Sciatic nerve (tissue), 2 donors: ENCODE data around the gene BCL2L12. TPM values are rescaled to one million over a fixed set of nuclear protein-coding genes. Genes with fewer than 3 reads are reported as not detected.
A peak's percentile ranks its signal among the peaks of the same experiment; 100 is the strongest.

Source experiments
- ATAC-seq: fragments of 200-7000 bp; cut with Tn5 transposase; one replicate; pipeline ENCODE4 v1.9.1; 2020; ENCODE audit warnings: mild to moderate bottlenecking, moderate library complexity
- DNase-seq: peaks from one replicate; pipeline ENCODE4 v3.0.0-alpha.2; 2020; ENCODE audit warnings: low spot score
- intact Hi-C: fragments of 100-400 bp; cut with DNase I; formaldehyde crosslinking; loops from one replicate; pipeline ENCODE4 v1.14.2; 2022
- total RNA-seq: library from RNA; stranded (reverse); fragmentation: NEBNext Ultra II Directional; extraction: Animal tissue kit (Norgen Biotek cat#: 25700); gene quantifications from one replicate; pipeline ENCODE4 v1.2.1, GENCODE V29; 2021
- donor health status: DM: no; HTN: no; CAD: no.
- donor health status: DM: no; HTN: no; CAD: no.

BCL2L12 gene
- total RNA-seq, 1 donor from 2014 or later: 11.5 TPM

DNA sequence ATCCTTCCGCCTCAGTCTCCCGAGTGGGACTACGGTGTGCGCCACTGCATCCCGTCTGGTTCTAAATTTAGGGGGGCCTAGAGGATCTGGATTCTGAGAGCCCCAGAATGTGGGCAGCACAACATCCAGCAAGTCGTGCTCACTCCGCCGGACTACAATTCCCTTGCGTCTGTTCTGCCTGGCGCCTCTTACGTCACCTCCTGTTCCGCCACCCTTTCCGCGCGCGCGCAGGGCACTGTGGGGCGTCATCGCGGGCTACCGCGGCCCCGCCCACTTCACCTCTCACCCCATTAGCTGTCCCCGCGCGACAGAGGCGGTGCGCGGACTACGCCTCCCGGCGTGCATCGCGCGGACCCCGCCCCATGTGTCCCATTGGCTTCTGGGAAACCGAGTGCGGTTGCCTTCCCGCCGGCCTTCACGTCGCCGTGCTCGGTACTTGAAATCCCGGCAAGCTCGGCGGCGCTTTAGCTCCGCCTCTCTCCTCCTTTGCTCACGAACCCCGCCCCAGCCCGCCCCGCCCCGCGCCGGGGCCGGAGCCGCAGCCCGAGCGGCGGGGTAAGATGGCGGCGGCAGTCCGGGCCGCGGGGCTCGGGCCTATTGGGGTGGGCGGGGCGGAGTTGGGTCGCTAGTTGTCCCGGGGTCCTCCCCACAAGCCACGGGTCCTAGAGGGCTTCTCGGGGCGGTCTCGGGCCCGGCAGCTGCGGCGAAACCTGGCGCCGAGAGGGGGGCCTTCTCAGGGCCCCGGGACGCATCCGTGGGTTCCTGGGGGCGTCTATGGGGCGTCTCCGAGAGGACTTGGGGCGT lies 23.8 kb upstream of the BCL2L12 start, which contains the start of gene SCAF1:
TSS of gene SCAF1 (plus strand) at position 522 of the 804 bp plus-strand sequence. CDS start 2,818 bp downstream, outside the sequence.
- ATAC-seq (peak; percentile 84), DNase-seq (peak; percentile 99)
- intact Hi-C loops: no loop called here

DNA sequence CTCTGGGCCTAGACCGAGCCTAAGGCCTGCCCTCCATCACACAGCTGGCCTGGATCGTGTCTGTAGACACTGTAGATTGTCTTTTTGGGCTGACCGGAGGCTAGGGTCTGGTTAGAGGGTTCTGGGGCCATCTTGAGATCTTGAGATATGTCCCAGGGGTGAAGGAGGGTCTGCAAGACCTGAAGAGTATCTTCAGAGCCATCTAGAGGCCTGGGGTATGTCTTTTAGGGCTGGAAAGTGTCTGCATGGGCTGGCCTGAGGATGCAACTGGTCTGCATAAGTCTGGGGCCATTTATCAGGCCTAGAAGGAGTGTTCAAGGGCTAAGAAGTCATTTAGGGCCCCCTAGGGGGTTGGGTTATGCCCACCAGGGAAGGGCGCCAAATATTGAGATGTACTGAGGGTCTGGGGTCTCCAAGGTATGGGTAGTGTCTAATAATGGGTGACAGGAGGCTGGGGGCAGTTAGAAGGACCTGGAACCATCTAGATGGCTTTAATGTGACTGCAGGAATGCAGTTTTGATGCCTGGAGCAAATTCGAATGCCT lies 23.2 kb upstream of the BCL2L12 start:
- ATAC-seq (no peak), DNase-seq (no peak)
- intact Hi-C loops: no loop called here

DNA sequence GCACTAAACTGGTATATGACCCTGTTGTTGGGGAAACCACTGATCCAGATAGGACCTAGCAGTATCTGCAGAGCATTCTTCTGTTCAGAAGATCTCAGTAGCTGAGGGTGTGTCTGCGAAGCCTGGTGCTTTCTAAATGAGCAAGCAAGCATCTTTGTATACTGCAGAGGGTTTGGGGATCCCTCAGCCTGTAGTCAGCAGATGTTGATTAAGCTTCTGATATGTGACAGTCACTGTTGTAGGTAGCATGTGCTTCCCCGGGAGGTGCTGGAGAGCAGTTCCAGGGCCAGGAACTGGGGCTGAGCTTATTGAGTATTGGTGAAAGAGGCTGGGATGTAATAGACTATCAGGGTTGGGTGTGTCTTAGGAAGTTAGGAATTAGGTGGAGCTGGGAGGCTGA lies 22.3 kb upstream of the BCL2L12 start:
- intact Hi-C loops: no loop called here
- DNase-seq: no peak

GRCh38 chr19:49645592-49645991 lies 20.1 kb upstream of the BCL2L12 start:
- intact Hi-C loops: no loop called here
- ATAC-seq (no peak), DNase-seq (no peak)

More for the DNA sequence above, 22.3 kb upstream of the BCL2L12 start:
- ATAC-seq: no peak

DNA sequence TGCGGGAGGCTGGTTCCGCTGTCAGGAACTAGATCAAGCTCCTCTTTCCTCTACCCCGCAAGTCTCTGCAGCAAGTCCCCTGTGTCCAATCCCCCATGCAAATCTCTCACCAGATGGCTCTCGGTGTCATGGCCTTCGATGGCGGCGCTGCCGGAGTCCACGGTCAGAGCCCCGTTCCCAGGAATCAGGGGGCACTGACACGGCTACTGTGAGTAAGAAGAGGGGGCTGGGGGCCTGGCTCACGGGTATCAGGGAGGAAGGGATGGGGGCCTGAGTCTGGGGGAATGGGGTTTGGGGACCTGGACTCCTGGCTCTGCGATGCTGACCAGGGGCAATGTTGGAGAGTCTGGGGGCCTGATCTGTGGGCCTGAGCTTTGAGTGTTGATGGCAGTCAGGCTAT lies 19.7 kb upstream of the BCL2L12 start:
- DNase-seq (no peak), ATAC-seq (no peak)
- intact Hi-C loops: no loop called here

GRCh38 chr19:49646586-49646985 lies 19.1 kb upstream of the BCL2L12 start:
- no peak for ATAC-seq
- intact Hi-C loops: no loop called here
- no peak for DNase-seq

DNA sequence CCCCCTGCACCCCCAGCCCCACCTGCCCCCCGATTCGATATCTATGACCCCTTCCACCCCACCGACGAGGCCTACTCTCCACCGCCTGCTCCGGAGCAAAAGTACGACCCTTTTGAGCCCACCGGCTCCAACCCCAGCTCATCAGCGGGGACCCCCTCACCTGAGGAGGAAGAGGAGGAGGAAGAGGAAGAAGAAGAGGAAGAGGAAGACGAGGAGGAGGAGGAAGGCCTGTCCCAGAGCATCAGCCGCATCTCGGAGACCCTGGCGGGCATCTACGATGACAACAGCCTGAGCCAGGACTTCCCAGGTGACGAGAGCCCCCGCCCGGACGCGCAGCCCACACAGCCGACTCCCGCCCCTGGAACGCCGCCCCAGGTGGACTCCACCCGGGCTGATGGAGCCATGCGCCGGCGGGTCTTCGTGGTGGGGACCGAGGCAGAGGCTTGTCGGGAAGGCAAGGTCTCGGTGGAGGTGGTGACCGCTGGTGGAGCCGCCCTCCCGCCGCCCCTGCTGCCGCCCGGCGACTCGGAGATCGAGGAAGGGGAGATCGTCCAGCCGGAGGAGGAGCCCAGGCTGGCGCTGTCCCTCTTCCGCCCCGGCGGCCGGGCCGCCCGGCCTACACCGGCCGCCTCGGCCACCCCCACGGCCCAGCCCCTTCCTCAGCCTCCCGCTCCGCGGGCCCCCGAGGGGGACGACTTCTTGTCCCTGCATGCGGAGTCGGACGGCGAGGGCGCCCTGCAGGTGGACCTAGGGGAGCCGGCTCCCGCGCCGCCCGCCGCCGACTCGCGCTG lies 14.5 kb upstream of the BCL2L12 start:
- ATAC-seq (no peak), DNase-seq (no peak)
- intact Hi-C loops: no loop called here

DNA sequence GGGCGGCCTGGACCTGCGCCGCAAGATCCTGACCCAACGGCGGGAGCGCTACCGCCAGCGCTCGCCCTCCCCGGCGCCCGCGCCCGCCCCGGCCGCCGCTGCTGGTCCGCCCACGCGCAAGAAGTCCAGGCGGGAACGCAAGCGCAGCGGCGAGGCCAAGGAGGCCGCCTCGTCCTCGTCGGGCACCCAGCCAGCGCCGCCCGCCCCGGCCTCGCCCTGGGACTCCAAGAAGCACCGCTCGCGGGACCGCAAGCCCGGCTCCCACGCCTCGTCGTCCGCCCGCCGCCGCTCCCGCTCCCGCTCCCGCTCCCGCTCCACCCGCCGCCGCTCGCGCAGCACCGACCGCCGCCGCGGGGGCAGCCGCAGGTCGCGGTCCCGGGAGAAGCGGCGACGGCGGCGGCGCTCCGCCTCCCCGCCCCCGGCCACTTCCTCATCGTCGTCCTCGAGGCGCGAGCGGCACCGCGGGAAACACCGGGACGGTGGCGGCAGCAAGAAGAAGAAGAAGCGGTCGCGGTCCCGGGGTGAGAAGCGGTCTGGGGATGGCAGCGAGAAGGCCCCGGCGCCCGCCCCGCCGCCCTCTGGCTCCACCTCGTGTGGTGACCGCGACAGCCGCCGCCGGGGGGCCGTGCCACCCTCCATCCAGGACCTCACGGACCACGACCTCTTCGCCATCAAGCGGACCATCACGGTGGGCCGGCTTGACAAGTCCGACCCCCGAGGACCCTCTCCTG lies 13.7 kb upstream of the BCL2L12 start:
- intact Hi-C loops: no loop called here
- DNase-seq (no peak), ATAC-seq (no peak)

DNA sequence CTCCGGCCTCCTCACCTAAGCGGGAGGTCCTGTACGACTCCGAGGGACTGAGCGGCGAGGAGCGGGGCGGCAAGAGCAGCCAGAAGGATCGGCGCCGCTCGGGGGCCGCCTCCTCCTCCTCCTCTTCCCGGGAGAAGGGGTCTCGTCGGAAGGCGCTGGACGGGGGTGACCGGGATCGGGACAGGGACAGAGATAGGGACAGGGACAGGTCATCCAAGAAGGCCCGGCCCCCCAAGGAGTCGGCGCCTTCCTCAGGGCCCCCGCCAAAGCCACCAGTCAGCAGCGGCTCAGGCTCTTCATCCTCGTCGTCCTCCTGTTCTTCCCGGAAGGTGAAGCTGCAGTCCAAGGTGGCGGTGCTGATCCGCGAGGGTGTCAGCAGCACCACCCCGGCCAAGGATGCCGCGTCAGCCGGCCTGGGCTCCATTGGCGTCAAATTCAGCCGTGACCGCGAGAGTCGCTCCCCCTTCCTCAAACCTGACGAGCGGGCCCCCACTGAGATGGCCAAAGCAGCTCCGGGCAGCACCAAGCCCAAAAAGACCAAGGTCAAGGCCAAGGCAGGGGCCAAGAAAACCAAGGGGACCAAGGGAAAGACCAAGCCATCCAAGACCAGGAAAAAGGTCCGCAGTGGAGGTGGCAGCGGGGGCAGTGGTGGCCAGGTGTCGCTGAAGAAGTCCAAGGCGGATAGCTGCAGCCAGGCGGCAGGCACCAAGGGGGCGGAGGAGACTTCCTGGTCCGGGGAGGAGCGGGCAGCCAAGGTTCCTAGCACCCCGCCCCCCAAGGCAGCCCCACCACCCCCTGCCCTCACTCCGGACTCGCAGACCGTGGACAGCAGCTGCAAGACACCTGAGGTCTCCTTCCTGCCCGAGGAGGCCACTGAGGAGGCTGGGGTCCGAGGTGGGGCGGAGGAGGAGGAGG lies 12.9 kb upstream of the BCL2L12 start:
- no peak for DNase-seq
- ATAC-seq: no peak
- intact Hi-C loops: no loop called here

GRCh38 chr19:49653466-49653806 lies 12.3 kb upstream of the BCL2L12 start:
- no peak for ATAC-seq
- intact Hi-C loops: no loop called here
- no peak for DNase-seq

- DNase-seq (no peak), ATAC-seq (no peak)
- intact Hi-C loops: no loop called here
Observed at GRCh38 chr19:49654581-49654980, 11.2 kb upstream of the BCL2L12 start.

- no peak for DNase-seq
- intact Hi-C loops: no loop called here
- no peak for ATAC-seq
Observed at GRCh38 chr19:49655570-49656455, 9.9 kb upstream of the BCL2L12 start.

GRCh38 chr19:49656456-49657109 lies 9.2 kb upstream of the BCL2L12 start:
- DNase-seq (no peak), ATAC-seq (no peak)
- intact Hi-C loops: no loop called here

GRCh38 chr19:49657493-49658138 lies 8.1 kb upstream of the BCL2L12 start:
- no peak for DNase-seq

DNA sequence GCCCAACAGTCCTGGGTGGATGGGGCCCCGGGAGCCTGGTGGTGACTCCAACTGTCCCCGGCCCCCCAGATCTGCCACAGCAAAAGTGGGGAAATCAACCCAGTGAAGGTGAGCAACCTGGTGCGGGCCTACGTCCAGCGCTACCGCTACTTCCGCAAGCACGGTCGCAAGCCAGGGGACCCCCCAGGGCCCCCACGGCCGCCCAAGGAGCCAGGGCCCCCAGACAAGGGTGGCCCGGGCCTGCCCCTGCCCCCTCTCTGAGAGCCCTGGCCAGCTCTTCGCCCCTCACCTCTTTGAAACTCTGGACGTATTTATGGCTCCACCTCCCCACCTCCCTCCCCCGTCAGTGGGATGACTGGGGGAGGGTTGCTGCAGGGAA lies 7.6 kb upstream of the BCL2L12 start:
- intact Hi-C loops: no loop called here
- ATAC-seq (no peak), DNase-seq (no peak)

More at GRCh38 chr19:49657493-49658138, 8.1 kb upstream of the BCL2L12 start:
- intact Hi-C loops: no loop called here
- ATAC-seq: no peak

- intact Hi-C loops: no loop called here
- DNase-seq (no peak), ATAC-seq (no peak)
Observed at GRCh38 chr19:49658566-49659442, 6.9 kb upstream of the BCL2L12 start.
